ENCODE measurements around the gene MAGI1.

The MAGI1 gene

GRCh38 chr3:65848024-65848423 lies 190.7 kb downstream of the MAGI1 start:
- no peak for TF ChIP-seq CTCF (IDR thresholded peaks at IDR 0.05; ENCODE audit: insufficient read depth, missing control alignments)
- DNase-seq (ENCODE audit: insufficient read length, low spot score), result no peak
- FAIRE-seq, result no peak

GRCh38 chr3:65846936-65847335 lies 191.8 kb downstream of the MAGI1 start:
- TF ChIP-seq CTCF (IDR thresholded peaks at IDR 0.05; ENCODE audit: insufficient read depth, missing control alignments), result no peak
- DNase-seq (ENCODE audit: insufficient read length, low spot score), result no peak
- FAIRE-seq, result no peak

GRCh38 chr3:65844370-65844769 lies 194.3 kb downstream of the MAGI1 start:
- TF ChIP-seq CTCF (IDR thresholded peaks at IDR 0.05; ENCODE audit: insufficient read depth, missing control alignments), result no peak
- DNase-seq (ENCODE audit: insufficient read length, low spot score) (no peak), FAIRE-seq (no peak)

GRCh38 chr3:65843732-65844131 lies 195.0 kb downstream of the MAGI1 start:
- no peak for FAIRE-seq
- DNase-seq (ENCODE audit: insufficient read length, low spot score), result no peak
- no peak for TF ChIP-seq CTCF (IDR thresholded peaks at IDR 0.05; ENCODE audit: insufficient read depth, missing control alignments)

- no peak for DNase-seq (ENCODE audit: insufficient read length, low spot score)
- FAIRE-seq, result no peak
- TF ChIP-seq CTCF (IDR thresholded peaks at IDR 0.05; ENCODE audit: insufficient read depth, missing control alignments), result no peak
These were observed 201.1 kb downstream of the MAGI1 start for GRCh38 chr3:65837604-65838003.

GRCh38 chr3:65836047-65836446 lies 202.7 kb downstream of the MAGI1 start:
- no peak for TF ChIP-seq CTCF (IDR thresholded peaks at IDR 0.05; ENCODE audit: insufficient read depth, missing control alignments)
- DNase-seq (ENCODE audit: insufficient read length, low spot score) (no peak), FAIRE-seq (no peak)

- no peak for DNase-seq (ENCODE audit: insufficient read length, low spot score)
- FAIRE-seq, result no peak
- no peak for TF ChIP-seq CTCF (IDR thresholded peaks at IDR 0.05; ENCODE audit: insufficient read depth, missing control alignments)
These were observed 204.8 kb downstream of the MAGI1 start for GRCh38 chr3:65833761-65834505.

All from D721Med (cell line).